ENCODE data around the gene KRTAP23-1. TPM values are rescaled to one million over a fixed set of nuclear protein-coding genes. Genes with fewer than 3 reads are reported as not detected.

KRTAP23-1 gene
- total RNA-seq, result not detected

- CTCF ChIA-PET, result interaction anchor here (0.8 kb wide), 1 partner anchor 14 kb away, joined by 3 read pairs; no protein-coding TSS in a partner anchor
Measured at GRCh38 chr21:30348506-30348905, at the start of gene KRTAP23-1. KRTAP23-1 (minus strand) TSS chr21:30348606; CDS start chr21:30348606, 0 bp downstream.

GRCh38 chr21:30395731-30396130, 47.3 kb upstream of the KRTAP23-1 start, which contains the start of gene KRTAP13-1:
KRTAP13-1 (plus strand) TSS chr21:30396031; CDS start chr21:30396087, 56 bp downstream.
- H3K36me3 Mint-ChIP-seq, result no peaks in the 10 kb centered on the region
- H3K27me3 Mint-ChIP-seq, result no peaks in the 10 kb centered on the region
- CTCF ChIA-PET, result no interaction called here
- no peaks in the 10 kb centered on the region for H3K9me3 Mint-ChIP-seq (ENCODE audit: low read depth)
- no peak within 1 kb of the TSS for H3K4me3 Mint-ChIP-seq
- no peak for DNase-seq
- no peak within 1 kb of the TSS for H3K27ac Mint-ChIP-seq
- H3K4me1 Mint-ChIP-seq, result no peaks in the 10 kb centered on the region
- ATAC-seq, result no peak

More at GRCh38 chr21:30348506-30348905, at the start of gene KRTAP23-1:
- ATAC-seq, result no peak
- Mint-ChIP-seq H3K36me3 (no peaks in the 10 kb centered on the region), H3K4me3 (no peak within 1 kb of the TSS), H3K27me3 (no peaks in the 10 kb centered on the region), H3K9me3 (ENCODE audit: low read depth) (no peaks in the 10 kb centered on the region), H3K27ac (no peak within 1 kb of the TSS), H3K4me1 (no peaks in the 10 kb centered on the region)
- DNase-seq, result no peak

- no peak for DNase-seq
- Mint-ChIP-seq H3K4me1 (no peaks in the 10 kb centered on the region), H3K27me3 (no peaks in the 10 kb centered on the region), H3K9me3 (ENCODE audit: low read depth) (no peaks in the 10 kb centered on the region), H3K36me3 (no peaks in the 10 kb centered on the region), H3K27ac (no peak overlapping the region), H3K4me3 (no peak overlapping the region)
- CTCF ChIA-PET, result no interaction called here
- no peak for ATAC-seq
Measured at GRCh38 chr21:30391492-30392025, 43.2 kb upstream of the KRTAP23-1 start.

GRCh38 chr21:30382201-30382600, 33.8 kb upstream of the KRTAP23-1 start:
- Mint-ChIP-seq H3K4me1 (no peaks in the 10 kb centered on the region), H3K36me3 (no peaks in the 10 kb centered on the region), H3K27ac (no peak overlapping the region), H3K4me3 (no peak overlapping the region), H3K27me3 (no peaks in the 10 kb centered on the region), H3K9me3 (ENCODE audit: low read depth) (no peaks in the 10 kb centered on the region)
- DNase-seq (no peak), ATAC-seq (no peak)
- CTCF ChIA-PET, result no interaction called here

GRCh38 chr21:30372139-30372770, 23.8 kb upstream of the KRTAP23-1 start, which contains the start of gene KRTAP13-2:
KRTAP13-2 (minus strand) TSS chr21:30372271; CDS start chr21:30372213, 58 bp downstream.
- H3K4me3 Mint-ChIP-seq, result no peak within 1 kb of the TSS
- CTCF ChIA-PET, result no interaction called here
- H3K27me3 Mint-ChIP-seq, result no peaks in the 10 kb centered on the region
- H3K27ac Mint-ChIP-seq, result no peak within 1 kb of the TSS
- DNase-seq (no peak), ATAC-seq (no peak)
- no peaks in the 10 kb centered on the region for H3K36me3 Mint-ChIP-seq
- no peaks in the 10 kb centered on the region for H3K9me3 Mint-ChIP-seq (ENCODE audit: low read depth)
- no peaks in the 10 kb centered on the region for H3K4me1 Mint-ChIP-seq

GRCh38 chr21:30355906-30356305, 7.5 kb upstream of the KRTAP23-1 start:
- no peak overlapping the region for H3K4me3 Mint-ChIP-seq
- H3K9me3 Mint-ChIP-seq (ENCODE audit: low read depth), result no peaks in the 10 kb centered on the region
- no peaks in the 10 kb centered on the region for H3K36me3 Mint-ChIP-seq
- no peak for ATAC-seq
- H3K27ac Mint-ChIP-seq, result no peak overlapping the region
- CTCF ChIA-PET, result interaction anchor here (1.5 kb wide), 1 partner anchor 15 kb away, joined by 4 read pairs; no protein-coding TSS in a partner anchor
- no peaks in the 10 kb centered on the region for H3K4me1 Mint-ChIP-seq
- no peak for DNase-seq
- no peaks in the 10 kb centered on the region for H3K27me3 Mint-ChIP-seq

- CTCF ChIA-PET, result no interaction called here
Measured at GRCh38 chr21:30354308-30355005, 6.1 kb upstream of the KRTAP23-1 start.

GRCh38 chr21:30351534-30351933, 3.1 kb upstream of the KRTAP23-1 start:
- no peak for DNase-seq
- CTCF ChIA-PET, result no interaction called here
- Mint-ChIP-seq H3K27me3 (no peaks in the 10 kb centered on the region), H3K9me3 (ENCODE audit: low read depth) (no peaks in the 10 kb centered on the region), H3K4me1 (no peaks in the 10 kb centered on the region), H3K27ac (no peak overlapping the region), H3K4me3 (no peak overlapping the region), H3K36me3 (no peaks in the 10 kb centered on the region)
- ATAC-seq, result no peak

More at GRCh38 chr21:30354308-30355005, 6.1 kb upstream of the KRTAP23-1 start:
- H3K27me3 Mint-ChIP-seq, result no peaks in the 10 kb centered on the region
- H3K36me3 Mint-ChIP-seq, result no peaks in the 10 kb centered on the region
- H3K4me1 Mint-ChIP-seq, result no peaks in the 10 kb centered on the region
- H3K4me3 Mint-ChIP-seq, result no peak overlapping the region
- H3K9me3 Mint-ChIP-seq (ENCODE audit: low read depth), result no peaks in the 10 kb centered on the region
- ATAC-seq, result no peak
- no peak overlapping the region for H3K27ac Mint-ChIP-seq
- no peak for DNase-seq

GRCh38 chr21:30349572-30349971, 1.2 kb upstream of the KRTAP23-1 start:
- Mint-ChIP-seq H3K9me3 (ENCODE audit: low read depth) (no peaks in the 10 kb centered on the region), H3K4me1 (no peaks in the 10 kb centered on the region), H3K36me3 (no peaks in the 10 kb centered on the region), H3K27ac (no peak overlapping the region), H3K4me3 (no peak overlapping the region), H3K27me3 (no peaks in the 10 kb centered on the region)
- no peak for ATAC-seq
- CTCF ChIA-PET, result interaction anchor here (0.9 kb wide), 1 partner anchor 9 kb away, joined by 3 read pairs; no protein-coding TSS in a partner anchor
- no peak for DNase-seq

- ATAC-seq (no peak), DNase-seq (no peak)
- Mint-ChIP-seq H3K36me3 (no peaks in the 10 kb centered on the region), H3K27me3 (no peaks in the 10 kb centered on the region), H3K9me3 (ENCODE audit: low read depth) (no peaks in the 10 kb centered on the region), H3K4me3 (no peak overlapping the region), H3K27ac (no peak overlapping the region), H3K4me1 (no peaks in the 10 kb centered on the region)
- CTCF ChIA-PET, result no interaction called here
Measured at GRCh38 chr21:30345014-30345413, 3.4 kb downstream of the KRTAP23-1 start.

- DNase-seq, result peak; percentile 40
- H3K9me3 Mint-ChIP-seq (ENCODE audit: low read depth), result no peaks in the 10 kb centered on the region
- CTCF ChIA-PET, result interaction anchor here (1.2 to 1.5 kb wide), 2 partner anchors 9 to 15 kb away, joined by 3 to 4 read pairs; no protein-coding TSS in a partner anchor
- no peaks in the 10 kb centered on the region for H3K4me1 Mint-ChIP-seq
- no peak for ATAC-seq
- H3K27me3 Mint-ChIP-seq, result no peaks in the 10 kb centered on the region
- H3K27ac Mint-ChIP-seq, result no peak overlapping the region
- no peaks in the 10 kb centered on the region for H3K36me3 Mint-ChIP-seq
- no peak overlapping the region for H3K4me3 Mint-ChIP-seq
Measured at GRCh38 chr21:30340714-30341573, 7.5 kb downstream of the KRTAP23-1 start.

GRCh38 chr21:30338717-30339116, 9.7 kb downstream of the KRTAP23-1 start:
- H3K27me3 Mint-ChIP-seq, result no peaks in the 10 kb centered on the region
- CTCF ChIA-PET, result interaction anchor here (0.7 kb wide), 2 partner anchors 122 to 1574 kb away, joined by 3 read pairs; no protein-coding TSS in a partner anchor

GRCh38 chr21:30337772-30338171, 10.6 kb downstream of the KRTAP23-1 start:
- ATAC-seq (no peak), DNase-seq (no peak)
- H3K27me3 Mint-ChIP-seq, result no peaks in the 10 kb centered on the region
- H3K4me1 Mint-ChIP-seq, result no peaks in the 10 kb centered on the region
- no peak overlapping the region for H3K27ac Mint-ChIP-seq
- CTCF ChIA-PET, result no interaction called here
- no peak overlapping the region for H3K4me3 Mint-ChIP-seq
- H3K36me3 Mint-ChIP-seq, result no peaks in the 10 kb centered on the region
- no peaks in the 10 kb centered on the region for H3K9me3 Mint-ChIP-seq (ENCODE audit: low read depth)

More at GRCh38 chr21:30338717-30339116, 9.7 kb downstream of the KRTAP23-1 start:
- H3K27ac Mint-ChIP-seq, result no peak overlapping the region
- H3K36me3 Mint-ChIP-seq, result no peaks in the 10 kb centered on the region
- no peaks in the 10 kb centered on the region for H3K4me1 Mint-ChIP-seq
- no peaks in the 10 kb centered on the region for H3K9me3 Mint-ChIP-seq (ENCODE audit: low read depth)
- H3K4me3 Mint-ChIP-seq, result no peak overlapping the region
- DNase-seq, result no peak
- no peak for ATAC-seq
